ENCODE data around the gene LPIN1.

DNA sequence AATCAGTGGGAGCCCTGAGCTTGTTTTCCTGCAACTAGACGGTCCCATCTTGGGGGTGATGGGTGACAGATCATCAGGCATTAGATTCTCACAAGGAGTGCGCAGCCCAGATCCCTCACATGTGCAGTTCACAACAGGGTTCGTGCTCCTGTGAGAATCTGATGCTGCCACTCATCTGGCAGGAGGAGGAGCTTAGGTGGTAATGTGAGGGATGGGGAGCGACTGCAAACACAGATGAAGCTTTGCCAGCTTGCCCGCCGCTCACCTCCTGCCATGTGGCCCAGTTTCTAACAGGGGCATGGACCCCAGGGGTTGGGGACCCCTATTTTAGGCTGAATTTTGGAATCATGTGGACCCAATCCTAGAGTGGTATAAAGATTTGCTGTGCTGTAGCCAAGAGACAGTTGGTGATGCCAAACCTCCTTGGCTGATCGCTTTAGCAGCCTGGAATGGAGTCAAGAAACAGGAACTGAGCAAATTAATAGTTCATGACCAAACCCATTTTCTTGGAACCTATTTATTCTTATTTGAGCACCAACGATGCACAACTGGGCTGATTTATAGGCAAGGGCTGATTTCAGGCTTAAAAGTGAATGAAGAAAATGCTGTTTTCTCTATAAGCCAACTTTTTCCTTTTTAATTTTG is 25.7 kb downstream of the LPIN1 start:
- TF ChIP-seq POLR2A (IDR thresholded peaks at IDR 0.05; ENCODE audit: low read length): no peak
- no peak for TF ChIP-seq GATA1 (IDR thresholded peaks at IDR 0.05; ENCODE audit: low read depth, low read length)
